GF-D8 (cell line): ENCODE data around the gene IMPA2.
"Not testable (repeated sequence)": the region's sequence is repeated elsewhere in the genome, so short reads cannot be mapped to it uniquely, and the experiment has no call there.

Source experiments
- DNase-seq: peaks from one replicate; lab custom pipeline; 2025; lab: John Stamatoyannopoulos, UW

Gene IMPA2

GRCh38 chr18:12049978-12050811, 68.9 kb downstream of the IMPA2 start:
- no peak for DNase-seq

GRCh38 chr18:12052866-12053265, 71.6 kb downstream of the IMPA2 start:
- no peak for DNase-seq

- DNase-seq = peak; percentile 31
Measured at GRCh38 chr18:12053289-12053688, 72.0 kb downstream of the IMPA2 start.

GRCh38 chr18:12056034-12056883, 75.0 kb downstream of the IMPA2 start:
- no peak for DNase-seq

GRCh38 chr18:12056884-12057402, 75.6 kb downstream of the IMPA2 start:
- DNase-seq = no peak

GRCh38 chr18:12057419-12058039, 76.2 kb downstream of the IMPA2 start:
- DNase-seq = no peak

GRCh38 chr18:12059334-12060181, 78.3 kb downstream of the IMPA2 start:
- no peak for DNase-seq

- no peak for DNase-seq
Measured at GRCh38 chr18:12060182-12060870, 79.0 kb downstream of the IMPA2 start.

- no peak for DNase-seq
Measured at GRCh38 chr18:12061685-12062084, 80.4 kb downstream of the IMPA2 start.

GRCh38 chr18:12062974-12063373, 81.7 kb downstream of the IMPA2 start:
- DNase-seq = no peak

- no peak for DNase-seq
Measured at GRCh38 chr18:12064086-12064763, 82.9 kb downstream of the IMPA2 start.

- no peak for DNase-seq
Measured at GRCh38 chr18:12065397-12065796, 84.1 kb downstream of the IMPA2 start.

- no peak for DNase-seq
Measured at GRCh38 chr18:12066910-12067511, 85.7 kb downstream of the IMPA2 start.

- DNase-seq = no peak
Measured at GRCh38 chr18:12067671-12068070, 86.4 kb downstream of the IMPA2 start.

- DNase-seq = not testable (repeated sequence)
Measured at GRCh38 chr18:12068316-12068949, 87.1 kb downstream of the IMPA2 start.

- no peak for DNase-seq
Measured at GRCh38 chr18:12068950-12069320, 87.6 kb downstream of the IMPA2 start.

- DNase-seq = not testable (repeated sequence)
Measured at GRCh38 chr18:12071066-12071465, 89.8 kb downstream of the IMPA2 start.

- DNase-seq = no peak
Measured at GRCh38 chr18:12072996-12073395, 91.7 kb downstream of the IMPA2 start.

GRCh38 chr18:12074736-12075135, 93.4 kb downstream of the IMPA2 start:
- DNase-seq = no peak
